Mesenchymal stem cell (in vitro differentiated cells and primary cell): ENCODE data around the gene FHIT.

Experiments used
- DNase-seq: peaks from one replicate; pipeline ENCODE4 v3.0.0-alpha.2; 2013
- H2AFZ ChIP-seq: one replicate; pipeline ENCODE4 v1.6.1; 2013; ENCODE audit warnings: low read depth, mild to moderate bottlenecking, control low read depth, inconsistent platforms, low read length, moderate library complexity
- H2AK5ac ChIP-seq: 2 replicates; pipeline ENCODE4 v1.6.1; 2013; ENCODE audit warnings: low read length, moderate library complexity, mild to moderate bottlenecking, inconsistent platforms; ENCODE audit not compliant: severe bottlenecking
- H2BK120ac ChIP-seq: one replicate; pipeline ENCODE4 v1.6.1; 2013; ENCODE audit warnings: low read depth, mild to moderate bottlenecking, inconsistent platforms, low read length, moderate library complexity
- H2BK12ac ChIP-seq, 2 experiments: one replicate each; pipeline ENCODE4 v1.6.1; 2013; ENCODE audit warnings: inconsistent platforms in 2 of 2, low read length in 2 of 2, mild to moderate bottlenecking in 2 of 2, moderate library complexity in 2 of 2, control low read depth in 1 of 2
- H2BK15ac ChIP-seq: one replicate; pipeline ENCODE4 v1.6.1; 2013; ENCODE audit warnings: mild to moderate bottlenecking, low read depth, inconsistent platforms; ENCODE audit not compliant: poor library complexity, severe bottlenecking
- H2BK5ac ChIP-seq: 2 replicates; pipeline ENCODE4 v1.6.1; 2013; ENCODE audit warnings: low read depth, mild to moderate bottlenecking, low read length, control low read depth, inconsistent platforms; ENCODE audit not compliant: poor library complexity, severe bottlenecking
- H3K14ac ChIP-seq, 2 experiments: one replicate each; pipeline ENCODE4 v1.6.1; 2013; ENCODE audit warnings: inconsistent platforms in 2 of 2, low read length in 2 of 2, control low read depth in 1 of 2, mild to moderate bottlenecking in 1 of 2, moderate library complexity in 1 of 2
- H3K18ac ChIP-seq, 2 experiments: one replicate each; pipeline ENCODE4 v1.6.1; 2013; ENCODE audit warnings: inconsistent platforms in 2 of 2, low read length in 2 of 2, control low read depth in 1 of 2, low read depth in 1 of 2, mild to moderate bottlenecking in 1 of 2
- H3K23ac ChIP-seq, 2 experiments: one replicate each; pipeline ENCODE4 v1.6.1; 2013; ENCODE audit warnings: inconsistent platforms in 2 of 2, low read length in 2 of 2, mild to moderate bottlenecking in 2 of 2, moderate library complexity in 2 of 2, control low read depth in 1 of 2
- H3K27ac ChIP-seq: 2 replicates; pipeline ENCODE4 v1.5.1; 2013; ENCODE audit warnings: mild to moderate bottlenecking, moderate library complexity, low read length, control low read depth, inconsistent platforms; ENCODE audit not compliant: poor library complexity, severe bottlenecking
- H3K27me3 ChIP-seq, 2 experiments: 2 replicates each; pipeline versions ENCODE4 v1.6.1 to v1.7.0; 2013; ENCODE audit warnings: low read length in 2 of 2, mild to moderate bottlenecking in 2 of 2, moderate library complexity in 2 of 2, control low read depth in 1 of 2, inconsistent platforms in 1 of 2; ENCODE audit not compliant: control insufficient read depth in 1 of 2, insufficient read depth in 1 of 2
- H3K36me3 ChIP-seq, 2 experiments: 2 replicates each; pipeline versions ENCODE4 v1.6.1 to v1.7.0; 2013; ENCODE audit warnings: low read length in 2 of 2, control low read depth in 1 of 2, inconsistent platforms in 1 of 2, low read depth in 1 of 2, mild to moderate bottlenecking in 1 of 2; ENCODE audit not compliant: insufficient read depth in 2 of 2, control insufficient read depth in 1 of 2
- H3K4ac ChIP-seq, 2 experiments: one replicate each; pipeline ENCODE4 v1.6.1; 2013; ENCODE audit warnings: inconsistent platforms in 2 of 2, low read length in 2 of 2, mild to moderate bottlenecking in 2 of 2, moderate library complexity in 2 of 2, control low read depth in 1 of 2, low read depth in 1 of 2
- H3K4me1 ChIP-seq: 2 replicates; pipeline ENCODE4 v1.6.1; 2013; ENCODE audit warnings: low read depth, low read length, control low read depth; ENCODE audit not compliant: control insufficient read depth, insufficient read depth
- H3K4me2 ChIP-seq: 2 replicates; pipeline ENCODE4 v1.6.1; 2013; ENCODE audit warnings: low read length, mild to moderate bottlenecking, inconsistent platforms; ENCODE audit not compliant: poor library complexity, severe bottlenecking
- H3K4me3 ChIP-seq, 2 experiments: 2 replicates each; pipeline versions ENCODE4 v1.5.1 to v1.7.0; 2013; ENCODE audit warnings: low read length in 2 of 2, mild to moderate bottlenecking in 2 of 2, control low read depth in 1 of 2, low read depth in 1 of 2; ENCODE audit not compliant: insufficient read depth in 1 of 2
- H3K79me1 ChIP-seq: replicated peaks from 2 replicates; pipeline ENCODE4 v1.6.1; 2013; ENCODE audit warnings: mild to moderate bottlenecking, control low read depth, low read length, inconsistent platforms; ENCODE audit not compliant: poor library complexity, severe bottlenecking
- H3K9ac ChIP-seq: 2 replicates; pipeline ENCODE4 v1.7.0; 2013; ENCODE audit warnings: mild to moderate bottlenecking, low read length, moderate library complexity
- H3K9me3 ChIP-seq: 2 replicates; pipeline ENCODE4 v1.7.0; 2013; ENCODE audit warnings: mild to moderate bottlenecking, low read length; ENCODE audit not compliant: control insufficient read depth
- H4K8ac ChIP-seq: one replicate; pipeline ENCODE4 v1.6.1; 2013; ENCODE audit warnings: inconsistent platforms, mild to moderate bottlenecking, low read length, moderate library complexity
- H4K91ac ChIP-seq: one replicate; pipeline ENCODE4 v1.6.1; 2013; ENCODE audit warnings: mild to moderate bottlenecking, low read length, inconsistent platforms
- WGBS: methylation state at CpG from one replicate; pipeline ENCODE4 v1.1.7; 2013; ENCODE audit warnings: mixed read lengths; 5-methylcytosine and 5-hydroxymethylcytosine counted together

Gene FHIT

DNA sequence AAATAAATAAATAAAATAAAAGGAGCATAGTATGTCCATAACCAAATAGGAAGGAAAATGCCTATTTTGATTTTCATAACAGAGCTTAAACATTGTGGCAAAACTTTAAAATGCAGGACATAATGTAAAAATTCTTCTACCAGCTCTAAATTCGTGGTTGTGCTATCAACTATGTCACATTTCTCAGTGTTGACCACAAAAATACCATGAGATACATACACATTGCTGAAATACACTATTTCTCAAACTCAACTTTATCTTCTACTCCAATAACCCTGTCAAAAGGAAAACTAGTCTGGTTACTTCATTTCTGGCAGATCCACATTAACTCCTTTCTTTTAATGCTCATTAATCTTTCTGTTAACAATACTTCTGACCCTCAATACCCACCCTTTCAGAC is 523.2 kb downstream of the FHIT start:
- no peak overlapping the region for H4K91ac ChIP-seq
- no peaks in the 10 kb centered on the region for H3K9me3 ChIP-seq
- H3K4ac ChIP-seq: no peak overlapping the region
- H4K8ac ChIP-seq: no peak overlapping the region
- no peak overlapping the region for H3K27ac ChIP-seq
- H3K4me3 ChIP-seq: no peak overlapping the region
- H2BK5ac ChIP-seq: no peak overlapping the region
- no peaks in the 10 kb centered on the region for H3K4me1 ChIP-seq
- H2BK12ac ChIP-seq: no peak overlapping the region
- H3K23ac ChIP-seq: no peak overlapping the region
- WGBS: 67% methylated on average over 1 of the region's 1 CpG
- H2BK120ac ChIP-seq: no peak overlapping the region
- no peak for DNase-seq
- H3K79me1 ChIP-seq: no peaks in the 10 kb centered on the region
- H3K4me2 ChIP-seq: no peak overlapping the region
- no peak overlapping the region for H2BK15ac ChIP-seq
- H3K36me3 ChIP-seq: no peaks in the 10 kb centered on the region
- no peak overlapping the region for H3K14ac ChIP-seq
- no peak overlapping the region for H2AFZ ChIP-seq
- no peaks in the 10 kb centered on the region for H3K27me3 ChIP-seq
- no peak overlapping the region for H3K18ac ChIP-seq
- no peak overlapping the region for H2AK5ac ChIP-seq
- H3K9ac ChIP-seq: no peak overlapping the region

- WGBS: no CpG with 5 or more reads among the region's 2 CpGs
Measured at GRCh38 chr3:60720736-60721135, 530.5 kb downstream of the FHIT start.

DNA sequence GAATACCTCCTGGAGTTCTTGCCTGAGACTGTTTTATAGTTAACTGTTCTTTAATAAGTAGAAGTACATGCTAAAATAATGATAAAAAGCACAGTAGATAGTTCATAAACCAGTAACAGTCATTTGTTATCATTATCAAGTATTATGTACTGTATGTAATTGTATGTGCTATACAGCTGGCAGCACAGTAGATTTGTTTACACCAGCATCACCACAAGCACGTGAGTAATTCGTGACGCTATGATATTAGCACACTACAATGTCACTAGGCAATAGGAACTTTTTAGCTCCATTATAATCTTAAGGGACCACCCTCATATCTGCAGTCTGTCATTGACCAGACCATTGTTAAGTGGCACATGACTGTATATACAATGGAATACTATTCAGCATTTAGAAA is 534.7 kb downstream of the FHIT start:
- Histone ChIP-seq H3K27me3 (no peaks in the 10 kb centered on the region), H4K91ac (no peak overlapping the region), H2BK120ac (no peak overlapping the region), H2BK5ac (no peak overlapping the region), H3K9ac (no peak overlapping the region), H2AK5ac (no peak overlapping the region), H3K4me2 (no peak overlapping the region), H3K23ac (no peak overlapping the region), H2BK15ac (no peak overlapping the region), H4K8ac (no peak overlapping the region), H3K79me1 (no peaks in the 10 kb centered on the region), H3K4ac (no peak overlapping the region), H3K27ac (no peak overlapping the region), H2AFZ (no peak overlapping the region), H3K9me3 (no peaks in the 10 kb centered on the region), H2BK12ac (no peak overlapping the region), H3K4me1 (no peaks in the 10 kb centered on the region), H3K14ac (no peak overlapping the region), H3K36me3 (no peaks in the 10 kb centered on the region), H3K18ac (no peak overlapping the region), H3K4me3 (no peak overlapping the region)
- 85% methylated on average over 3 of the region's 3 CpGs for WGBS
- peak; percentile 72 for DNase-seq

More at GRCh38 chr3:60720736-60721135, 530.5 kb downstream of the FHIT start:
- Histone ChIP-seq H3K27ac (no peak overlapping the region), H2BK5ac (no peak overlapping the region), H3K14ac (no peak overlapping the region), H3K18ac (no peak overlapping the region), H2AFZ (no peak overlapping the region), H3K79me1 (no peaks in the 10 kb centered on the region), H3K4ac (no peak overlapping the region), H2BK120ac (no peak overlapping the region), H3K9ac (peak overlapping the region; percentile 31), H4K8ac (no peak overlapping the region), H3K36me3 (no peaks in the 10 kb centered on the region), H3K27me3 (no peaks in the 10 kb centered on the region), H3K9me3 (no peaks in the 10 kb centered on the region), H3K4me2 (no peak overlapping the region), H2AK5ac (no peak overlapping the region), H3K4me1 (no peaks in the 10 kb centered on the region), H3K4me3 (no peak overlapping the region), H3K23ac (no peak overlapping the region), H2BK15ac (no peak overlapping the region), H2BK12ac (no peak overlapping the region), H4K91ac (no peak overlapping the region)
- no peak for DNase-seq

DNA sequence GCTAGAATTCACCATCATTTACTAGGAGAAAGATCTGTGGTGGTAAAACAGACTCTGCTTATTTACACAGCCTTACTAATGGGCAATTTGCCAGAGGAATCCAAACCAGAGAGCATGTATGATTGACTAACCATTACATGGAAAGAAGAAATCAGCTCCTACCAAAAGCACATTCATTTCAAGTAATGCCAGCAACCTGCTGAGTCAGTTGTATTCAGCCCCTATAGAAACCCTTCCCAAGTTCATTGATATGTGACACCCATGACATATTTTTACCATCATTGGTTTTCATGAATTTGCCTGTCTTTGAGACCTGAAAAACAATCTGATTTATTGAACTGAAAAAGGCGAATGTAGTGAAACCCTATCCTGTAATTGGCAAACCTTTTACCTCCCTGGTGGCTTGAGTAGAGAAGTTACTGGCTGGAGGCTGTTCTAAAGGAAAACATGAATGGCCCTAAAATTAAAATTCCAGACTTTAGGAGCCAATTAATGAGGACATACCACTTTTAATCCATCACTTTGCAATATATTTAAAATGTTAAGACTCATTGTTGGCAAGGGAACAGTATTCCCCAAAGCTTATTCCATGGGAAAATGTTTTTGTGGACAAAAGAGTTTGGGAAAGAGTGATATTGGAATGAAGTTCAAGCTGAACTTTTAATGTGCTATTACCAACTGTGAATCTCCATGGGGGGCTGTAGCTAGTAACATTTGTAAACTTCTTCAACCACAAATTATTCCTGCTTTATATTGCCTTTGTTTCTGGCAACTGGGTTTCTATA is 542.9 kb downstream of the FHIT start:
- no peaks in the 10 kb centered on the region for H3K4me1 ChIP-seq
- no peak overlapping the region for H2BK120ac ChIP-seq
- H3K27ac ChIP-seq: peak overlapping the region; percentile 21
- peak; percentile 76 for DNase-seq
- 100% methylated on average over 1 of the region's 1 CpG for WGBS
- no peak overlapping the region for H2BK15ac ChIP-seq
- no peaks in the 10 kb centered on the region for H3K79me1 ChIP-seq
- no peak overlapping the region for H3K18ac ChIP-seq
- no peak overlapping the region for H3K9ac ChIP-seq
- no peak overlapping the region for H2AFZ ChIP-seq
- H2BK5ac ChIP-seq: no peak overlapping the region
- no peak overlapping the region for H3K4me2 ChIP-seq
- no peak overlapping the region for H4K91ac ChIP-seq
- H4K8ac ChIP-seq: no peak overlapping the region
- H2AK5ac ChIP-seq: no peak overlapping the region
- no peak overlapping the region for H3K4ac ChIP-seq
- no peak overlapping the region for H2BK12ac ChIP-seq
- no peaks in the 10 kb centered on the region for H3K9me3 ChIP-seq
- H3K4me3 ChIP-seq: no peak overlapping the region
- H3K36me3 ChIP-seq: no peaks in the 10 kb centered on the region
- no peaks in the 10 kb centered on the region for H3K27me3 ChIP-seq
- no peak overlapping the region for H3K14ac ChIP-seq
- no peak overlapping the region for H3K23ac ChIP-seq
